Peyer's patch (tissue), 4 donors: ENCODE data around the gene AZIN2.

Experiments
- POLR2A ChIP-seq, 2 donors: fragments of 450-650 bp; IDR thresholded peaks; one replicate each; pipeline ENCODE4 v1.5.1; 2017; ENCODE audit warnings: antibody characterized with exemption in 2 of 2, mild to moderate bottlenecking in 2 of 2, moderate library complexity in 2 of 2
- TF ChIP-seq, protein P1 (sequence below), 6 experiments: fragments of 450-650 bp in 4 of 6; fragments of 200-600 bp in 2 of 6; sonication (generic) in 1 of 6; IDR thresholded peaks; one replicate each; pipeline ENCODE4 v1.5.1; 2017 to 2019; ENCODE audit warnings: antibody characterized with exemption in 6 of 6, mild to moderate bottlenecking in 3 of 6, moderate library complexity in 1 of 6

DNA sequence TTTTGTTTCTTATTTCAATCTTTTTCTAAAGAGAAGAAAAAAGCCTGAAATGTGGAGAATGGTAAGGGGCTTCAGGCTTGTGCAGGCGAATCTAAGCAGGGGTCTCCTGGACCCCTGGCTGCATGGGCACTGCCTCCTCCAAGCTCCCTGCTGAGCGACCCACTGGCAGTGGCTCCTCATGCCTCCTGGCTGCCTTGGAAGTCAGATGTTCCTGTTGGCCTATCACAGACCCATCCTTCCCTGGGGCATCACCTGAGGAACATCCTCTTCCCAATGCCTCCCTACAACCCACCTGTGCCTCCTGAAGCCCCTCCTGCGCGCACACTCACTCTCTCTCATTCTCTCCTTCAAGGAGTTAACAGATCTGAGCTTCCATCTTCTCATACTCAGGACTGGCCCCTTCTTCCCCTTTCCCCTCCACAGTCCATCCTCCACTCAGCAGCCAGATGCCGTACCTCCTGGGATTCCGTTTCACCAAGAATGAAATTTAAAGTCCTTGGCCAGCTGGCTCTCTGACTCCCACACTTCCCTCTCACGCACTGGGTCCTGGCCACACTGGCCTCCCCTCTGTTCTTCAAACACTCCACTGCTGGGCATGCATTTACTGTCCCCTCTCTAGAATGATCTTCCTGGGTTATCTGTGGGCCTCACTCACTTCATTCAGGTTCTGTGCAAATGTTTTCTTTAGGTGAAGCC lies 41.7 kb downstream of the AZIN2 start:
- no peak for TF ChIP-seq POLR2A (IDR thresholded peaks at IDR 0.05)
- TF ChIP-seq, protein P1, sequence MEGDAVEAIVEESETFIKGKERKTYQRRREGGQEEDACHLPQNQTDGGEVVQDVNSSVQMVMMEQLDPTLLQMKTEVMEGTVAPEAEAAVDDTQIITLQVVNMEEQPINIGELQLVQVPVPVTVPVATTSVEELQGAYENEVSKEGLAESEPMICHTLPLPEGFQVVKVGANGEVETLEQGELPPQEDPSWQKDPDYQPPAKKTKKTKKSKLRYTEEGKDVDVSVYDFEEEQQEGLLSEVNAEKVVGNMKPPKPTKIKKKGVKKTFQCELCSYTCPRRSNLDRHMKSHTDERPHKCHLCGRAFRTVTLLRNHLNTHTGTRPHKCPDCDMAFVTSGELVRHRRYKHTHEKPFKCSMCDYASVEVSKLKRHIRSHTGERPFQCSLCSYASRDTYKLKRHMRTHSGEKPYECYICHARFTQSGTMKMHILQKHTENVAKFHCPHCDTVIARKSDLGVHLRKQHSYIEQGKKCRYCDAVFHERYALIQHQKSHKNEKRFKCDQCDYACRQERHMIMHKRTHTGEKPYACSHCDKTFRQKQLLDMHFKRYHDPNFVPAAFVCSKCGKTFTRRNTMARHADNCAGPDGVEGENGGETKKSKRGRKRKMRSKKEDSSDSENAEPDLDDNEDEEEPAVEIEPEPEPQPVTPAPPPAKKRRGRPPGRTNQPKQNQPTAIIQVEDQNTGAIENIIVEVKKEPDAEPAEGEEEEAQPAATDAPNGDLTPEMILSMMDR (IDR thresholded peaks at IDR 0.05) = no peak
